Kidney (tissue), 14 donors: ENCODE results near the gene SUPT16H. TPM values are rescaled to one million over a fixed set of nuclear protein-coding genes. Genes with fewer than 3 reads are reported as not detected.
"Not testable (repeated sequence)": the region's sequence is repeated elsewhere in the genome, so short reads cannot be mapped to it uniquely, and the experiment has no call there.

Experiments
- DNase-seq, 5 donors: peaks; one replicate each; pipeline ENCODE4 v3.0.0-alpha.2; 2013 to 2020
- FAIRE-seq: peaks from 2 replicates; lab custom pipeline; 2012; peaks lifted over from hg19 to GRCh38; lab: Jason Lieb, UNC
- H3K27ac ChIP-seq, 2 donors: one replicate each; pipeline ENCODE4 v1.7.0; 2013; ENCODE audit warnings: low read depth in 2 of 2, low read length in 2 of 2, inconsistent platforms in 1 of 2
- H3K27me3 ChIP-seq: one replicate; pipeline ENCODE4 v1.7.1; 2013; ENCODE audit warnings: low read length, inconsistent platforms; ENCODE audit not compliant: control insufficient read depth, insufficient read depth
- H3K36me3 ChIP-seq, 3 donors: one replicate each; pipeline versions ENCODE4 v1.7.0 to v1.7.1; 2013; ENCODE audit warnings: low read length in 3 of 3, control low read depth in 1 of 3, inconsistent platforms in 1 of 3; ENCODE audit not compliant: insufficient read depth in 3 of 3, control insufficient read depth in 2 of 3
- H3K4me1 ChIP-seq, 3 donors: one replicate each; pipeline versions ENCODE4 v1.7.0 to v1.7.1; 2013; ENCODE audit warnings: low read length in 3 of 3, inconsistent platforms in 1 of 3, low read depth in 1 of 3; ENCODE audit not compliant: control insufficient read depth in 2 of 3, insufficient read depth in 2 of 3
- H3K4me3 ChIP-seq, 3 donors: one replicate each; pipeline versions ENCODE4 v1.7.0 to v1.8.1; 2013; ENCODE audit warnings: low read length in 3 of 3, control low read depth in 1 of 3, inconsistent platforms in 1 of 3
- H3K9ac ChIP-seq, 3 donors: one replicate each; pipeline versions ENCODE4 v1.7.0 to v1.7.1; 2013; ENCODE audit warnings: low read length in 3 of 3, control low read depth in 1 of 3, inconsistent platforms in 1 of 3
- H3K9me3 ChIP-seq, 3 donors: one replicate each; pipeline versions ENCODE4 v1.7.0 to v1.7.1; 2013; ENCODE audit warnings: low read length in 3 of 3, control low read depth in 1 of 3, inconsistent platforms in 1 of 3; ENCODE audit not compliant: control insufficient read depth in 2 of 3, insufficient read depth in 1 of 3
- intact Hi-C: fragments of 100-400 bp; cut with DNase I; formaldehyde crosslinking; loops from one replicate; pipeline ENCODE4 v1.11.1; 2022
- polyA plus RNA-seq: library from polyadenylated mRNA; stranded (reverse); fragments of 350-450 nt; fragmentation: Illumina TruSeq; extraction: RNeasy Lipid Tissue Mini Kit (QIAGEN cat#74804); gene quantifications from one replicate; pipeline ENCODE4 v1.2.3, GENCODE V29; 2014; ENCODE audit warnings: low read depth, low replicate concordance; ENCODE audit not compliant: insufficient read depth
- total RNA-seq: library from RNA; stranded (reverse); fragmentation: NEBNext Ultra II Directional; extraction: Animal tissue kit (Norgen Biotek cat#: 25700); gene quantifications from one replicate; pipeline ENCODE4 v1.2.1, GENCODE V29; 2021
- TF ChIP-seq, protein P1 (sequence below): IDR thresholded peaks from 3 replicates; pipeline ENCODE4 v1.5.1; 2012; ENCODE audit warnings: mild to moderate bottlenecking, moderate library complexity, borderline replicate concordance; ENCODE audit not compliant: insufficient read depth; ENCODE audit errors: extremely low read depth
- donor health status: control.
- donor health status: control.
- donor health status: control.
- donor health status: control.
- donor health status: control.
- donor health status: DM: yes; HTN: yes; CAD: no.
- donor health status: Normal renal cell carcinoma (clear cell type).

Gene SUPT16H
- total and polyA plus RNA-seq, 2 donors from 2014 or later = 38.1 to 58.8 TPM

- no peak overlapping the region for H3K9ac ChIP-seq
- no peak for FAIRE-seq
These were observed 1.7 kb downstream of the SUPT16H start for GRCh38 chr14:21382095-21382494.

GRCh38 chr14:21379338-21379737 lies 4.5 kb downstream of the SUPT16H start:
- H3K36me3 ChIP-seq = no peaks in the 10 kb centered on the region
- H3K4me1 ChIP-seq = no peaks in the 10 kb centered on the region
- no peak for DNase-seq
- H3K27me3 ChIP-seq = no peaks in the 10 kb centered on the region
- no peak for FAIRE-seq
- H3K27ac ChIP-seq = no peak overlapping the region
- H3K9me3 ChIP-seq = no peaks in the 10 kb centered on the region
- intact Hi-C loops = no loop called here
- H3K4me3 ChIP-seq = no peak overlapping the region
- TF ChIP-seq, protein P1, sequence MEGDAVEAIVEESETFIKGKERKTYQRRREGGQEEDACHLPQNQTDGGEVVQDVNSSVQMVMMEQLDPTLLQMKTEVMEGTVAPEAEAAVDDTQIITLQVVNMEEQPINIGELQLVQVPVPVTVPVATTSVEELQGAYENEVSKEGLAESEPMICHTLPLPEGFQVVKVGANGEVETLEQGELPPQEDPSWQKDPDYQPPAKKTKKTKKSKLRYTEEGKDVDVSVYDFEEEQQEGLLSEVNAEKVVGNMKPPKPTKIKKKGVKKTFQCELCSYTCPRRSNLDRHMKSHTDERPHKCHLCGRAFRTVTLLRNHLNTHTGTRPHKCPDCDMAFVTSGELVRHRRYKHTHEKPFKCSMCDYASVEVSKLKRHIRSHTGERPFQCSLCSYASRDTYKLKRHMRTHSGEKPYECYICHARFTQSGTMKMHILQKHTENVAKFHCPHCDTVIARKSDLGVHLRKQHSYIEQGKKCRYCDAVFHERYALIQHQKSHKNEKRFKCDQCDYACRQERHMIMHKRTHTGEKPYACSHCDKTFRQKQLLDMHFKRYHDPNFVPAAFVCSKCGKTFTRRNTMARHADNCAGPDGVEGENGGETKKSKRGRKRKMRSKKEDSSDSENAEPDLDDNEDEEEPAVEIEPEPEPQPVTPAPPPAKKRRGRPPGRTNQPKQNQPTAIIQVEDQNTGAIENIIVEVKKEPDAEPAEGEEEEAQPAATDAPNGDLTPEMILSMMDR = no peak
- H3K9ac ChIP-seq = no peak overlapping the region

More at GRCh38 chr14:21382095-21382494, 1.7 kb downstream of the SUPT16H start:
- DNase-seq = no peak
- Histone ChIP-seq H3K27me3 (no peaks in the 10 kb centered on the region), H3K36me3 (peaks cover 0 to 10% (median 6%) of the 10 kb centered on the region in 3 donors), H3K4me3 (no peak overlapping the region), H3K27ac (no peak overlapping the region), H3K4me1 (peaks cover 0 to 2% (median 0%) of the 10 kb centered on the region in 3 donors), H3K9me3 (no peaks in the 10 kb centered on the region)
- intact Hi-C loops = no loop called here
- TF ChIP-seq, protein P1 = no peak

DNA sequence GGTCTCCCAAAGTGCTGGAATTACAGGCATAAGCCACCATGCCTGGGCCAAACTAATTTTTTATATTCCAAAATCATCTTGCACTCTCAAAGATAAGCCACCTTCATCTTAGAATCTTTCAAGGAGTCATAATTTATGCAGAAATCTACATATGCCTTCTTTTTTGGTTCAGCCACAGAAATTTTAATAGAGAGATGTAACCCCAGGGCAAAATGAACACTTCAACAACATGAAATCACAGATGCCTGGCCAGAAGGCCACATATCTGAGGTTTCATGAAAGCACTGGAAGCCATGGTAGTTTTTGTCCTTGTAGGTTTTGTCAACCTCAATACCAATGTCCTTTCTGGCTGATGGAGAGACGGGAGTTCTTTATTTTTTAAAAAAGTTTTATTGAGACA lies 9.8 kb downstream of the SUPT16H start:
- Histone ChIP-seq H3K4me1 (no peaks in the 10 kb centered on the region), H3K27ac (no peak overlapping the region), H3K27me3 (no peaks in the 10 kb centered on the region), H3K9me3 (no peaks in the 10 kb centered on the region), H3K9ac (no peak overlapping the region), H3K4me3 (no peak overlapping the region), H3K36me3 (peaks cover 9 to 22% (median 10%) of the 10 kb centered on the region in 3 donors)
- TF ChIP-seq, protein P1 = no peak
- intact Hi-C loops = no loop called here
- FAIRE-seq (no peak), DNase-seq (no peak)

DNA sequence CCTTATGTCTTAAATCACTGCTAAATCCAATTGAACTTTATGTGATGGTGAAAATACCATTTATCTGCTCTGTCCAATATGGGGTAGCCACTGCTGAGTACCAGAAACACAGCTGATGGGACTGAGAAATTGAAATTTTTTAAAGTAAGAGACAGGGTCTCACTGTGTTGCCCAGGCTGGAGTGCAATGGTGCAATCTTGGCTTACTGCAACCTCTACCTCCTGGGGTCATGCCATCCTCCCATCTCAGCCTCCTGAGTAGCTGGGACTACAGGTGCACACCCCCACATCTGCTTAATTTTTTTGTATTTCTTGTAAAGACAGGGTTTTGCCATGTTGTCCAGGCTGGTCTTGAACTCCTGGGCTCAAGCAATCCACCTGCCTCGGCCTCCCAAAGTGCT lies 11.0 kb downstream of the SUPT16H start:
- H3K36me3 ChIP-seq = peaks cover 15 to 29% (median 17%) of the 10 kb centered on the region in 3 donors
- H3K9me3 ChIP-seq, H3K9ac ChIP-seq, intact Hi-C loops, H3K4me1 ChIP-seq, H3K27me3 ChIP-seq, DNase-seq, FAIRE-seq, H3K4me3 ChIP-seq, H3K27ac ChIP-seq: not testable (repeated sequence)
